Measurements from ENCODE around the gene NMB.
A peak's percentile ranks its signal among the peaks of the same experiment; 100 is the strongest.
"Not testable (repeated sequence)": the region's sequence is repeated elsewhere in the genome, so short reads cannot be mapped to it uniquely, and the experiment has no call there.

The NMB gene

GRCh38 chr15:84654689-84655453, 3.1 kb downstream of the NMB start:
- DNase-seq (ENCODE audit: low spot score), result peak; percentile 86

- DNase-seq (ENCODE audit: low spot score), result peak; percentile 96
These were observed 3.9 kb downstream of the NMB start, which contains the start of gene WDR73 for GRCh38 chr15:84653910-84654688. WDR73 (minus strand) TSS chr15:84654283; CDS start chr15:84654274, 9 bp downstream.

GRCh38 chr15:84653584-84653909, 4.5 kb downstream of the NMB start:
- no peak for DNase-seq (ENCODE audit: low spot score)

GRCh38 chr15:84649706-84650105, 8.3 kb downstream of the NMB start:
- no peak for DNase-seq (ENCODE audit: low spot score)

- DNase-seq (ENCODE audit: low spot score), result no peak
These were observed 9.5 kb downstream of the NMB start for GRCh38 chr15:84648539-84648938.

GRCh38 chr15:84647726-84648125, 10.3 kb downstream of the NMB start:
- DNase-seq (ENCODE audit: low spot score), result peak; percentile 18

GRCh38 chr15:84645997-84646396, 12.0 kb downstream of the NMB start:
- no peak for DNase-seq (ENCODE audit: low spot score)

GRCh38 chr15:84645496-84645895, 12.5 kb downstream of the NMB start:
- no peak for DNase-seq (ENCODE audit: low spot score)

- no peak for DNase-seq (ENCODE audit: low spot score)
These were observed 14.2 kb downstream of the NMB start for GRCh38 chr15:84643838-84644237.

GRCh38 chr15:84642640-84643039, 15.4 kb downstream of the NMB start:
- not testable (repeated sequence) for DNase-seq (ENCODE audit: low spot score)

GRCh38 chr15:84641871-84642270, 16.1 kb downstream of the NMB start:
- DNase-seq (ENCODE audit: low spot score), result not testable (repeated sequence)

GRCh38 chr15:84638103-84638502, 19.9 kb downstream of the NMB start:
- peak; percentile 43 for DNase-seq (ENCODE audit: low spot score)

GRCh38 chr15:84634228-84634837, 23.7 kb downstream of the NMB start:
- no peak for DNase-seq (ENCODE audit: low spot score)

GRCh38 chr15:84633311-84634227, 24.4 kb downstream of the NMB start:
- peak; percentile 81 for DNase-seq (ENCODE audit: low spot score)

GRCh38 chr15:84631706-84632272, 26.2 kb downstream of the NMB start:
- no peak for DNase-seq (ENCODE audit: low spot score)

GRCh38 chr15:84629033-84629432, 29.0 kb downstream of the NMB start:
- no peak for DNase-seq (ENCODE audit: low spot score)

GRCh38 chr15:84625123-84625522, 32.9 kb downstream of the NMB start:
- DNase-seq (ENCODE audit: low spot score), result peak; percentile 37

GRCh38 chr15:84624359-84624758, 33.6 kb downstream of the NMB start:
- DNase-seq (ENCODE audit: low spot score), result no peak

GRCh38 chr15:84621358-84621979, 36.5 kb downstream of the NMB start:
- DNase-seq (ENCODE audit: low spot score), result no peak

- no peak for DNase-seq (ENCODE audit: low spot score)
These were observed 37.4 kb downstream of the NMB start for GRCh38 chr15:84620626-84621025.

GRCh38 chr15:84616235-84616634, 41.8 kb downstream of the NMB start:
- no peak for DNase-seq (ENCODE audit: low spot score)
